GM18517 (cell line): ENCODE measurements around the gene ADK.
"Not testable (repeated sequence)": the region's sequence is repeated elsewhere in the genome, so short reads cannot be mapped to it uniquely, and the experiment has no call there.

Experiments
- ATAC-seq: cut with Tn5 transposase; IDR thresholded peaks from one replicate; pipeline ENCODE4 v1.9.1; 2021; ENCODE audit warnings: mild to moderate bottlenecking, moderate library complexity; ENCODE audit not compliant: unreplicated experiment

ADK gene

GRCh38 chr10:74178042-74178791, 27.2 kb downstream of the ADK start:
- ATAC-seq: no peak

- ATAC-seq: no peak
These were observed 28.2 kb downstream of the ADK start for GRCh38 chr10:74179111-74179710.

GRCh38 chr10:74186678-74187077, 35.7 kb downstream of the ADK start:
- no peak for ATAC-seq

GRCh38 chr10:74187237-74187636, 36.2 kb downstream of the ADK start:
- no peak for ATAC-seq

GRCh38 chr10:74188617-74189016, 37.6 kb downstream of the ADK start:
- not testable (repeated sequence) for ATAC-seq

- ATAC-seq: peak; percentile 71
These were observed 39.0 kb downstream of the ADK start for GRCh38 chr10:74189999-74190421.

GRCh38 chr10:74190494-74190893, 39.5 kb downstream of the ADK start:
- peak; percentile 29 for ATAC-seq

GRCh38 chr10:74194545-74194944, 43.5 kb downstream of the ADK start:
- ATAC-seq: no peak

- no peak for ATAC-seq
These were observed 44.0 kb downstream of the ADK start for GRCh38 chr10:74194999-74195398.

- no peak for ATAC-seq
These were observed 48.3 kb downstream of the ADK start for GRCh38 chr10:74199315-74199714.

- no peak for ATAC-seq
These were observed 51.3 kb downstream of the ADK start for GRCh38 chr10:74202356-74202755.

- ATAC-seq: no peak
These were observed 55.7 kb downstream of the ADK start for GRCh38 chr10:74206746-74207145.

- no peak for ATAC-seq
These were observed 56.9 kb downstream of the ADK start for GRCh38 chr10:74207691-74208480.

GRCh38 chr10:74208997-74209396, 58.0 kb downstream of the ADK start:
- ATAC-seq: no peak

- no peak for ATAC-seq
These were observed 62.0 kb downstream of the ADK start for GRCh38 chr10:74213019-74213418.

- ATAC-seq: no peak
These were observed 62.6 kb downstream of the ADK start for GRCh38 chr10:74213571-74214162.

- ATAC-seq: not testable (repeated sequence)
These were observed 66.1 kb downstream of the ADK start for GRCh38 chr10:74217110-74217509.

- not testable (repeated sequence) for ATAC-seq
These were observed 71.4 kb downstream of the ADK start for GRCh38 chr10:74222467-74222866.

- no peak for ATAC-seq
These were observed 72.9 kb downstream of the ADK start for GRCh38 chr10:74223755-74224529.

- no peak for ATAC-seq
These were observed 76.8 kb downstream of the ADK start for GRCh38 chr10:74227697-74228424.
